Lower leg skin (tissue), 3 donors: ENCODE data around the gene EIF4A2.

Experiments used
- POLR2A ChIP-seq, 2 donors: fragments of 450-650 bp; IDR thresholded peaks; one replicate each; pipeline ENCODE4 v1.6.1; 2016 to 2017; ENCODE audit warnings: antibody characterized with exemption in 2 of 2, mild to moderate bottlenecking in 1 of 2, moderate library complexity in 1 of 2
- TF ChIP-seq, protein P1 (sequence below), 3 donors: fragments of 450-650 bp; IDR thresholded peaks; one replicate each; pipeline ENCODE4 v1.5.1; 2016; ENCODE audit warnings: antibody characterized with exemption in 3 of 3, mild to moderate bottlenecking in 3 of 3, moderate library complexity in 2 of 3

DNA sequence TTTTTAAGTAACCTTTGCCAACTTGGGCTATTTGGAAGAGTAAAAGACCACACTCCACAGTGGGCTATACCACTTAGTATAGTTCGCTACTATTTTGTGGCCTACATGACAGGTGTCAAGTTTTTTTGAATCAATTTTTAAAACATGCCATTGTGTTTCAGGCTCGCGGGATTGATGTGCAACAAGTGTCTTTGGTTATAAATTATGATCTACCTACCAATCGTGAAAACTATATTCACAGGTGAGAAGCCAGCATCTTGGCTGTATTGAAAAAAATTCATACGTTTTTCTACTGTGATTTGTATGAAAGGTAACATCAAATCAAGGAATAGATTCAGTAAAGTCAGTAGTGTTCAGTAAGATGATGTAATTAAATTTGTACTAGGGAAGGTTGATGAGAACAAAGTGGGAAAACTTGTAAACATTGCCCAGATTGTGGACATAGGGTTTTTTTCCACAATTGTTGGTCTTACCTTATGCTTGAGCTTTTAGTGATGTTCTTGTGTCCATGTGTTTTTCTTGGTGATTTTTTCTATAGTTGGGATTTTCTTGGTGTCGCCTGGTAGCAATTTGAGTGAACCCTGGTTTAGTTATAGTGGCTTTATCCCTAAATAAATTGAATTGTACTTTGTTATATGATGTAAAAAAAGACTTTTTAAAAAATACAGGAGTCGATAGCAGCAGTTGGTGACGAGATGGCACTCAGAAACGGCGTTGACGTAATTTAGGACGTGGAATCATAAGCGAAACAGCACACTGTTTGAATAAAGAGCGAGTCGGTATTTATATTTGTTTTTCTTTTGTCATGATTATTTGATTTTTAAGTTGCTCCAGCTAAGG is 4.5 kb downstream of the EIF4A2 start:
- no peak for TF ChIP-seq POLR2A (IDR thresholded peaks at IDR 0.05)
- TF ChIP-seq, protein P1, sequence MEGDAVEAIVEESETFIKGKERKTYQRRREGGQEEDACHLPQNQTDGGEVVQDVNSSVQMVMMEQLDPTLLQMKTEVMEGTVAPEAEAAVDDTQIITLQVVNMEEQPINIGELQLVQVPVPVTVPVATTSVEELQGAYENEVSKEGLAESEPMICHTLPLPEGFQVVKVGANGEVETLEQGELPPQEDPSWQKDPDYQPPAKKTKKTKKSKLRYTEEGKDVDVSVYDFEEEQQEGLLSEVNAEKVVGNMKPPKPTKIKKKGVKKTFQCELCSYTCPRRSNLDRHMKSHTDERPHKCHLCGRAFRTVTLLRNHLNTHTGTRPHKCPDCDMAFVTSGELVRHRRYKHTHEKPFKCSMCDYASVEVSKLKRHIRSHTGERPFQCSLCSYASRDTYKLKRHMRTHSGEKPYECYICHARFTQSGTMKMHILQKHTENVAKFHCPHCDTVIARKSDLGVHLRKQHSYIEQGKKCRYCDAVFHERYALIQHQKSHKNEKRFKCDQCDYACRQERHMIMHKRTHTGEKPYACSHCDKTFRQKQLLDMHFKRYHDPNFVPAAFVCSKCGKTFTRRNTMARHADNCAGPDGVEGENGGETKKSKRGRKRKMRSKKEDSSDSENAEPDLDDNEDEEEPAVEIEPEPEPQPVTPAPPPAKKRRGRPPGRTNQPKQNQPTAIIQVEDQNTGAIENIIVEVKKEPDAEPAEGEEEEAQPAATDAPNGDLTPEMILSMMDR (IDR thresholded peaks at IDR 0.05), result no peak
